Keratinocyte (primary cell): ENCODE data around the gene HHIPL1. TPM values are rescaled to one million over a fixed set of nuclear protein-coding genes. Genes with fewer than 3 reads are reported as not detected.

ENCODE experiments used
- DNase-seq: peaks from one replicate; pipeline ENCODE4 v3.0.0-alpha.2; 2011; ENCODE audit warnings: low read depth, missing footprints, low spot score
- FAIRE-seq: peaks from 2 replicates; lab custom pipeline; 2011; peaks lifted over from hg19 to GRCh38; lab: Jason Lieb, UNC
- H2AFZ ChIP-seq: 2 replicates; pipeline ENCODE4 v1.6.0; 2012; ENCODE audit warnings: low read length, control low read depth, inconsistent platforms; ENCODE audit not compliant: control insufficient read depth
- H3K27ac ChIP-seq: 2 replicates; pipeline ENCODE4 v1.5.1; 2011; ENCODE audit warnings: low read length; ENCODE audit not compliant: control insufficient read depth, insufficient read depth
- H3K27me3 ChIP-seq: 3 replicates; pipeline ENCODE4 v1.6.0; 2011; ENCODE audit warnings: low read length; ENCODE audit not compliant: control insufficient read depth, insufficient read depth; ENCODE audit errors: extremely low read depth
- H3K36me3 ChIP-seq, 2 experiments: 2 replicates in 1 of 2; 3 replicates in 1 of 2; pipeline ENCODE4 v1.5.1; 2011; ENCODE audit warnings: low read length in 2 of 2, mild to moderate bottlenecking in 1 of 2; ENCODE audit not compliant: control insufficient read depth in 2 of 2, insufficient read depth in 2 of 2; ENCODE audit errors: extremely low read depth in 1 of 2
- H3K4me1 ChIP-seq: 3 replicates; pipeline ENCODE4 v1.5.1; 2011; ENCODE audit warnings: low read length; ENCODE audit not compliant: control insufficient read depth, insufficient read depth; ENCODE audit errors: extremely low read depth
- H3K4me2 ChIP-seq: 3 replicates; pipeline ENCODE4 v1.6.0; 2011; ENCODE audit warnings: low read depth, low read length; ENCODE audit not compliant: control insufficient read depth, insufficient read depth; ENCODE audit errors: extremely low read depth
- H3K4me3 ChIP-seq, 3 experiments: fragments of 200-600 bp in 1 of 3; sonication (generic) in 1 of 3; 2 replicates in 2 of 3; 3 replicates in 1 of 3; pipeline ENCODE4 v1.5.1; 2011 to 2016; ENCODE audit warnings: low read length in 3 of 3, mild to moderate bottlenecking in 3 of 3, control low read depth in 2 of 3, inconsistent platforms in 1 of 3, low read depth in 1 of 3, mixed read lengths in 1 of 3, mixed run types in 1 of 3, moderate library complexity in 1 of 3; ENCODE audit not compliant: control insufficient read depth in 2 of 3, insufficient read depth in 2 of 3; ENCODE audit errors: extremely low read depth in 1 of 3
- H3K79me2 ChIP-seq: 2 replicates; pipeline ENCODE4 v1.6.0; 2012; ENCODE audit warnings: low read length; ENCODE audit not compliant: control insufficient read depth, insufficient read depth
- H3K9ac ChIP-seq: 3 replicates; pipeline ENCODE4 v1.6.0; 2011; ENCODE audit warnings: low read length; ENCODE audit not compliant: control insufficient read depth, insufficient read depth; ENCODE audit errors: extremely low read depth
- H3K9me1 ChIP-seq: 3 replicates; pipeline ENCODE4 v1.6.0; 2011; ENCODE audit warnings: low read length; ENCODE audit not compliant: control insufficient read depth, insufficient read depth; ENCODE audit errors: extremely low read depth
- H3K9me3 ChIP-seq: 2 replicates; pipeline ENCODE4 v1.5.1; 2012; ENCODE audit warnings: low read depth, low read length; ENCODE audit not compliant: control insufficient read depth
- H4K20me1 ChIP-seq: 3 replicates; pipeline ENCODE4 v1.6.0; 2011; ENCODE audit warnings: low read length; ENCODE audit not compliant: control insufficient read depth, insufficient read depth; ENCODE audit errors: extremely low read depth
- EZH2 ChIP-seq: IDR thresholded peaks from one replicate; pipeline ENCODE4 v1.6.1; 2012; ENCODE audit warnings: inconsistent platforms, mild to moderate bottlenecking, low read length, moderate library complexity
- dilution Hi-C: fragments of 300-500 bp; cut with MboI; formaldehyde crosslinking; loops from one replicate; pipeline ENCODE4 v1.7.0; 2020; ENCODE audit warnings: low sequenced_read_pairs; ENCODE audit not compliant: extremely low pct_ligation_motif_present
- polyA plus RNA-seq, 5 experiments: library from polyadenylated mRNA; depleted of rRNA in 3 of 5; stranded (reverse) in 3 of 5; stranded (forward) in 1 of 5; unstranded in 1 of 5; fragments of >200 nt; gene quantifications; 1 replicate in 1 of 5; 2 replicates in 3 of 5; 3 replicates in 1 of 5; pipeline versions ENCODE4 v1.2.1 to v1.2.3, GENCODE V29; 2011 to 2012; ENCODE audit warnings: missing spikeins in 2 of 5, low read depth in 1 of 5, low replicate concordance in 1 of 5
- TF ChIP-seq, protein P1 (sequence below), 3 experiments: IDR thresholded peaks in 1 of 3; conservative IDR thresholded peaks in 1 of 3; optimal IDR thresholded peaks in 1 of 3; 2 replicates in 2 of 3; 3 replicates in 1 of 3; pipeline versions ENCODE3 to v1.5.1; 2011; ENCODE audit warnings: low read length in 3 of 3, mild to moderate bottlenecking in 3 of 3, moderate library complexity in 2 of 3, control low read depth in 1 of 3, inconsistent platforms in 1 of 3; ENCODE audit not compliant: insufficient read depth in 2 of 3; ENCODE audit errors: extremely low read depth in 1 of 3

The HHIPL1 gene
- polyA plus RNA-seq, 1 donor (not counting 4 experiments of a cell fraction or from before 2014, with no cell fraction given) = 0.08 TPM

GRCh38 chr14:99627510-99628381, 17.2 kb upstream of the HHIPL1 start:
- dilution Hi-C loops = no loop called here

DNA sequence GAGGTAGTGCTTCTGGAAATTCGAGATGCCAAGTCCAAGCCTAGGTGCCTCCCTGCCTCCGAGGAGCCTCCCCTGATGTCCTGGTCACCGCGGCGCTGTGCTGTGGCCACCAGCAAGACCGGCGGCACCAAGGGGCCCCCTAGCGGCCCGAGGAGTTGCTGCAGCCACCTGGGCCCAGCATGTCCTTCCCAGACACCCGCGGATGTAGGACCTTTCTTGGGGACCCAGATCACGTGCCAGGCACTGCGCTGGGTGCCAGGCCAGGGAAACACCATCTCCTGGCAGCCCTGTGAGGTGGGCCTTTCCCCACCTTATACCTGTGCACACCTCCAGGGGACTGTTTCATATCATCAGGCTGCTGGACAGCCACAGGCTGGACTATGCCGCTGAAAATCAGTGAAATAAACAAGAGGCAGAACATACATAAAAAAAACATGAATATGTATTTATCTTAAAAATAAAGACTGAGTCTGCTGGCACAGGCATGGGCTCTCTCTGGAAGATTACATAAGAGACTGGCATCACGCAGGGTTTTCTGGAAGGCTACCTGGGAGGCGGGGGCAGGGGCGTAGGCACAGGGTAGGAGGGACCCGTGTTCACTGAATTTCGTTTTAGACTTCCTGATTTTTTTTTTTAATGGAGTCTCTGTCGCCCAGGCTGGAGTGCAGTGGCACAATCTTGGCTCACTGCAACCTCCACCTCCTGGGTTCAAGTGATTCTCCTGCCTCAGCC, 15.9 kb upstream of the HHIPL1 start:
- Histone ChIP-seq H3K4me2 (peak overlapping the region; percentile 29), H3K79me2 (no peaks in the 10 kb centered on the region), H3K9ac (no peak overlapping the region), H4K20me1 (no peaks in the 10 kb centered on the region), H3K27me3 (peaks cover 6% of the 10 kb centered on the region), H3K9me1 (no peaks in the 10 kb centered on the region), H3K4me3 (no peak overlapping the region), H3K27ac (no peak overlapping the region), H2AFZ (peak overlapping the region; percentile 2), H3K36me3 (no peaks in the 10 kb centered on the region), H3K9me3 (no peaks in the 10 kb centered on the region), H3K4me1 (peaks cover 17% of the 10 kb centered on the region)
- dilution Hi-C loops = no loop called here
- no peak for DNase-seq
- no peak for FAIRE-seq
- TF ChIP-seq, protein P1, sequence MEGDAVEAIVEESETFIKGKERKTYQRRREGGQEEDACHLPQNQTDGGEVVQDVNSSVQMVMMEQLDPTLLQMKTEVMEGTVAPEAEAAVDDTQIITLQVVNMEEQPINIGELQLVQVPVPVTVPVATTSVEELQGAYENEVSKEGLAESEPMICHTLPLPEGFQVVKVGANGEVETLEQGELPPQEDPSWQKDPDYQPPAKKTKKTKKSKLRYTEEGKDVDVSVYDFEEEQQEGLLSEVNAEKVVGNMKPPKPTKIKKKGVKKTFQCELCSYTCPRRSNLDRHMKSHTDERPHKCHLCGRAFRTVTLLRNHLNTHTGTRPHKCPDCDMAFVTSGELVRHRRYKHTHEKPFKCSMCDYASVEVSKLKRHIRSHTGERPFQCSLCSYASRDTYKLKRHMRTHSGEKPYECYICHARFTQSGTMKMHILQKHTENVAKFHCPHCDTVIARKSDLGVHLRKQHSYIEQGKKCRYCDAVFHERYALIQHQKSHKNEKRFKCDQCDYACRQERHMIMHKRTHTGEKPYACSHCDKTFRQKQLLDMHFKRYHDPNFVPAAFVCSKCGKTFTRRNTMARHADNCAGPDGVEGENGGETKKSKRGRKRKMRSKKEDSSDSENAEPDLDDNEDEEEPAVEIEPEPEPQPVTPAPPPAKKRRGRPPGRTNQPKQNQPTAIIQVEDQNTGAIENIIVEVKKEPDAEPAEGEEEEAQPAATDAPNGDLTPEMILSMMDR (optimal IDR thresholded peaks at IDR 0.05 in 1 of 3, IDR thresholded peaks at IDR 0.05 in 1 of 3, conservative IDR thresholded peaks at IDR 0.05 in 1 of 3; ENCODE audit: extremely low read depth in 1 of 3, insufficient read depth in 2 of 3, low read length in 3 of 3) = peak in 2 of 3 experiments; percentile 87 to 99
- no peak for TF ChIP-seq EZH2

More at GRCh38 chr14:99627510-99628381, 17.2 kb upstream of the HHIPL1 start:
- no peaks in the 10 kb centered on the region for H3K79me2 ChIP-seq
- H3K27me3 ChIP-seq = no peaks in the 10 kb centered on the region
- H3K27ac ChIP-seq = no peak overlapping the region
- no peaks in the 10 kb centered on the region for H3K36me3 ChIP-seq
- H3K9me3 ChIP-seq = no peaks in the 10 kb centered on the region
- H3K4me2 ChIP-seq = no peak overlapping the region
- no peak overlapping the region for H3K9ac ChIP-seq
- no peaks in the 10 kb centered on the region for H4K20me1 ChIP-seq
- DNase-seq (no peak), FAIRE-seq (no peak)
- no peak overlapping the region for H2AFZ ChIP-seq
- peaks cover 28% of the 10 kb centered on the region for H3K4me1 ChIP-seq
- no peaks in the 10 kb centered on the region for H3K9me1 ChIP-seq
- TF ChIP-seq EZH2 = no peak
- TF ChIP-seq, protein P1 (optimal IDR thresholded peaks at IDR 0.05 in 1 of 3, IDR thresholded peaks at IDR 0.05 in 1 of 3, conservative IDR thresholded peaks at IDR 0.05 in 1 of 3; ENCODE audit: extremely low read depth in 1 of 3, insufficient read depth in 2 of 3, low read length in 3 of 3) = no peak
- H3K4me3 ChIP-seq = no peak overlapping the region
